K562 (cell line): ENCODE measurements around the gene SENP7. TPM values are rescaled to one million over a fixed set of nuclear protein-coding genes. Genes with fewer than 3 reads are reported as not detected.
"Not testable (repeated sequence)": the region's sequence is repeated elsewhere in the genome, so short reads cannot be mapped to it uniquely, and the experiment has no call there.

Experiments used
- ATAC-seq: fragments of 200-7000 bp; cut with Tn5 transposase; 3 replicates; pipeline ENCODE4 v1.9.1; 2020; ENCODE audit warnings: moderate library complexity
- BruUV-seq: library from RNA; stranded (reverse); fragments of 400-500 nt; replicated peaks from 2 replicates; lab custom pipeline; 2021; lab: Mats Ljungman, UMichigan
- CTCF ChIA-PET: fragments of 300-600 bp; formaldehyde crosslinking; extraction: SDS; loops from one replicate; lab custom pipeline; 2021; ENCODE audit warnings: low intra/inter-chr PET ratio; lab: Yijun Ruan, JAX
- POLR2A ChIA-PET: fragments of 300-600, 350-650 bp; sonication (Branson Sonifier 250); formaldehyde crosslinking; extraction: SDS; loops from one replicate; lab custom pipeline; 2021; ENCODE audit warnings: antibody characterized with exemption, inconsistent platforms; lab: Yijun Ruan, JAX
- DNase-seq, 4 experiments: peaks; one replicate each; pipeline versions ENCODE4 v3.0.0 to v3.0.0-alpha.2; 2011 to 2018; ENCODE audit warnings: low spot score in 3 of 4, mixed read lengths in 3 of 4; ENCODE audit errors: extremely low read depth in 1 of 4
- FAIRE-seq: peaks from 2 replicates; lab custom pipeline; 2011; peaks lifted over from hg19 to GRCh38; lab: Jason Lieb, UNC
- H2AFZ ChIP-seq: 2 replicates; pipeline ENCODE4 v1.6.0; 2011; ENCODE audit warnings: low read depth, low read length, control low read depth, inconsistent platforms
- H3K27ac ChIP-seq: fragments of 200-600 bp; 3 replicates; pipeline ENCODE4 v1.8.0; 2011; ENCODE audit warnings: low read depth, mild to moderate bottlenecking, control low read depth, inconsistent platforms, low read length, moderate library complexity, mixed read lengths; ENCODE audit errors: extremely low read depth
- H3K27me3 ChIP-seq, 2 experiments: fragments of 300-600 bp in 1 of 2; 2 replicates in 1 of 2; 3 replicates in 1 of 2; pipeline versions ENCODE4 v1.6.0 to v1.8.0; 2011; ENCODE audit warnings: inconsistent platforms in 2 of 2, low read length in 2 of 2, mild to moderate bottlenecking in 1 of 2, mixed read lengths in 1 of 2, moderate library complexity in 1 of 2; ENCODE audit not compliant: control insufficient read depth in 2 of 2, insufficient read depth in 2 of 2
- H3K36me3 ChIP-seq: fragments of 300-600 bp; 3 replicates; pipeline ENCODE4 v1.8.0; 2011; ENCODE audit warnings: mild to moderate bottlenecking, low read length, inconsistent platforms; ENCODE audit not compliant: control insufficient read depth, insufficient read depth
- H3K4me1 ChIP-seq, 2 experiments: fragments of 200-600 bp in 1 of 2; replicated peaks in 1 of 2; 2 replicates in 1 of 2; 3 replicates in 1 of 2; pipeline versions ENCODE4 v1.5.1 to v1.8.0; 2011; ENCODE audit warnings: inconsistent platforms in 2 of 2, low read length in 2 of 2, mild to moderate bottlenecking in 1 of 2, mixed read lengths in 1 of 2, moderate library complexity in 1 of 2; ENCODE audit not compliant: control insufficient read depth in 2 of 2, insufficient read depth in 2 of 2
- H3K4me2 ChIP-seq: 2 replicates; pipeline ENCODE4 v1.6.1; 2011; ENCODE audit warnings: low read length, control low read depth, inconsistent platforms, mixed read lengths; ENCODE audit not compliant: insufficient read depth
- H3K4me3 ChIP-seq: fragments of 200-600 bp; sonication (generic), shearing (Covaris generic); 2 replicates; pipeline ENCODE4 v1.5.1; 2016; ENCODE audit warnings: control low read depth, inconsistent platforms
- H3K79me2 ChIP-seq: fragments of 200-600 bp; 3 replicates; pipeline ENCODE4 v1.8.0; 2011; ENCODE audit warnings: low read length, inconsistent platforms; ENCODE audit not compliant: control insufficient read depth, insufficient read depth
- H3K9ac ChIP-seq, 2 experiments: 2 replicates each; pipeline versions ENCODE4 v1.6.0 to v1.6.1; 2011; ENCODE audit warnings: low read depth in 2 of 2, low read length in 2 of 2, control low read depth in 1 of 2, inconsistent platforms in 1 of 2, mild to moderate bottlenecking in 1 of 2, mixed read lengths in 1 of 2; ENCODE audit not compliant: insufficient read depth in 1 of 2
- H3K9me1 ChIP-seq: one replicate; pipeline ENCODE4 v1.6.0; 2011; ENCODE audit warnings: inconsistent platforms, mild to moderate bottlenecking, low read length, moderate library complexity; ENCODE audit not compliant: control insufficient read depth, insufficient read depth
- H3K9me3 ChIP-seq: replicated peaks from 2 replicates; pipeline ENCODE4 v1.5.1; 2011; ENCODE audit warnings: low read depth, low read length, inconsistent platforms; ENCODE audit not compliant: control insufficient read depth, insufficient read depth
- H4K20me1 ChIP-seq: replicated peaks from 2 replicates; pipeline ENCODE4 v1.6.1; 2011; ENCODE audit warnings: low read length, inconsistent platforms, mixed read lengths; ENCODE audit not compliant: control insufficient read depth, insufficient read depth
- ZNF146 ChIP-seq: IDR thresholded peaks from one replicate; pipeline ENCODE4 v1.6.1; 2018; ENCODE audit warnings: missing compliant biosample characterization; ENCODE audit not compliant: unreplicated experiment
- ZNF354B ChIP-seq: fragments of 250-450 bp; sonication (Bioruptor Pico); IDR thresholded peaks from 2 replicates; pipeline ENCODE4 v1.4.0; 2020
- ZNF507 ChIP-seq: conservative IDR thresholded peaks from 2 replicates; pipeline ENCODE4 v1.6.1; 2017; ENCODE audit warnings: missing genetic modification characterization, missing compliant biosample characterization
- WGBS: fragments of 100-300 bp; shearing (Covaris generic); methylation state at CpG from one replicate; pipeline ENCODE4 v1.1.6; 2016; ENCODE audit warnings: low coverage, mixed read lengths; ENCODE audit not compliant: insufficient coverage; ENCODE audit errors: missing lambda C conversion rate; 5-methylcytosine and 5-hydroxymethylcytosine counted together
- in situ Hi-C: fragments of 300-500 bp; cut with MboI; formaldehyde crosslinking; loops from 4 replicates; pipeline ENCODE4 v1.15.0; 2018; ENCODE audit warnings: inconsistent platforms, mixed read lengths
- intact Hi-C: fragments of 100-400 bp; cut with micrococcal nuclease; formaldehyde crosslinking; loops from 2 replicates; pipeline ENCODE4 v1.14.2; 2022
- polyA plus RNA-seq, 8 experiments: library from polyadenylated mRNA; depleted of rRNA in 4 of 8; stranded (reverse) in 5 of 8; unstranded in 3 of 8; fragments of >200 nt; fragmentation: Nextera tagmentation in 2 of 8; fragmentation: Illumina TruSeq in 1 of 8; extraction: Ambion mirVana in 2 of 8; extraction: Trizol in 1 of 8; gene quantifications; 2 replicates each; pipeline versions ENCODE4 v1.2.1 to v1.2.3, GENCODE V29; 2011 to 2014; ENCODE audit warnings: inconsistent platforms in 1 of 8, missing spikeins in 1 of 8
- total RNA-seq, 7 experiments: library from RNA; depleted of rRNA in 6 of 7; stranded (reverse); fragments of >200 nt in 6 of 7; fragmentation: Illumina TruSeq in 2 of 7; extraction: Trizol in 2 of 7; gene quantifications; 2 replicates each; pipeline versions ENCODE4 v1.2.1 to v1.2.3, GENCODE V29; 2011 to 2021; ENCODE audit warnings: low replicate concordance in 1 of 7

SENP7 gene
- total and polyA plus RNA-seq, 9 of the 15 experiments (the other 6 are each of a cell fraction or from before 2014, with no cell fraction given) = 4.1 to 21.9 (median 10.7) TPM

DNA sequence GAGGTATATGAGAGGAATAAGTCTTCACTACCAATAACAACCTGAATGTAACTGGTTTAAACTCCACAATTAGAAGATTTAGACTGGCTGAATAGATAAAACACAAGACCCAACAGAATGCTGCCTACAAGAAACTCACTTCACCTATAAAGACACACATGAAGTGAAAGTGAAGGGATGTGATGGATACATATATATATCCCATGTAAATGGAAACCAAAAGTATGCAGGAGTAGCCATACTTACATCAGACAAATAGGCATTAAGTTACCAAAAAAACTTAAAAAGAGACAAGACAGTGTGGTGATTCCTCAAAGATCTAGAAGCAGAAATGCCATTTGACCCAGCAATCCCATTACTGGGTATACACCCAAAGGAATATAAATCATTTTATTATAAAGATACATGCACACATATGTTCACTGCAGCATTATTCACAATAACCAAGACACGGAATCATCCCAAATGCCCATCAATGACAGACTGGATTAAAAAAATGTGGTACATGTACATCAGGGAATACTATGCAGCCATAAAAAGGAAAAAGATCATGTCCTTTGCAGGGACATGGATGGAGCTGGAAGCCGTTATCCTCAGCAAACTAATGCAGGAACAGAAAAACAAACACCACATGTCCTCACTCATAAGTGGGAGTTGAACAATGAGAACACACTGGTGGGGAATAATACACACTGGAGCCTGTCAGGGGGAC lies 38.0 kb downstream of the SENP7 start:
- ATAC-seq, H3K9ac ChIP-seq, BruUV-seq, H3K9me3 ChIP-seq, in situ Hi-C loops, H3K4me2 ChIP-seq, H3K27me3 ChIP-seq, CTCF ChIA-PET, H3K4me3 ChIP-seq, POLR2A ChIA-PET, FAIRE-seq, intact Hi-C loops, H2AFZ ChIP-seq, H4K20me1 ChIP-seq, H3K36me3 ChIP-seq, H3K9me1 ChIP-seq, H3K27ac ChIP-seq, H3K4me1 ChIP-seq, DNase-seq: not testable (repeated sequence)
- 91% methylated on average over 1 of the region's 2 CpGs for WGBS
- peaks cover 19% of the 10 kb centered on the region for H3K79me2 ChIP-seq
- peak; percentile 67 for TF ChIP-seq ZNF146 (CRISPR knock-in tag)

DNA sequence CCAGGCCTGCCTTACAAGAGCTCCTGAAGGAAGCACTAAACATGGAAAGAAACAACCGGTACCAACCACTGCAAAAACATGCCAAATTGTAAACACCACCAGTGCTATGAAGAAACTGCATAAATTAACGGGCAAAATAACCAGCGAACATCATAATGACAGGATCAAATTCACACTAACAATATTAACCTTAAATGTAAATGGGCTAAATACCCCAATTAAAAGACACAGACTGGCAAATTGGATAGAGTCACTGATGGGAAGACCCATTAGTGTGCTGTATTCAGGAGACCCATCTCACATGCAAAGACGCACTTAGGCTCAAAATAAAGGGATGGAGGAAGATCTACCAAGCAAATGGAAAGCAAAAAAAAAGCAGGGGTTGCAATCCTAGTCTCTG lies 44.3 kb downstream of the SENP7 start:
- in situ Hi-C loops, H3K4me1 ChIP-seq, H3K9me3 ChIP-seq, DNase-seq, BruUV-seq, H3K36me3 ChIP-seq, H3K27ac ChIP-seq, H4K20me1 ChIP-seq, H3K4me2 ChIP-seq, ATAC-seq, H3K9me1 ChIP-seq, intact Hi-C loops, CTCF ChIA-PET, POLR2A ChIA-PET, H2AFZ ChIP-seq, H3K9ac ChIP-seq, H3K4me3 ChIP-seq, FAIRE-seq, H3K27me3 ChIP-seq: not testable (repeated sequence)
- TF ChIP-seq ZNF354B = peak; percentile 84
- TF ChIP-seq ZNF507 (tag) = peak; percentile 95
- 80% methylated on average over 3 of the region's 4 CpGs for WGBS
- peaks cover 28% of the 10 kb centered on the region for H3K79me2 ChIP-seq

DNA sequence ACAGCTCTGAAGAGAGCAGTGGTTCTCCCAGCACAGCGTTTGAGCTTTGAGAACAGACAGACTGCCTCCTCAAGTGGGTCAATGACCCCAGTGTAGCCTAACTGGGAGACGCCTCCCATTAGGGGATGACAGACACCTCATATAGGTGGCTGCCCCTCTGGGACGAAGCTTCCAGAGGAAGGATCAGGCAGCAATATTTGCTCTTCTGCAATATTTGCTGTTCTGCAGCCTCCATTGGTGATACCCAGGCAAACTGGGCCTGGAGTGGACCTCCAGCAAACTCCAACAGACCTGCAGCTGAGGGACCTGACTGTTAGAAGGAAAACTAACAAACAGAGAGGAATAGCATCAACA lies 45.7 kb downstream of the SENP7 start:
- intact Hi-C loops, H3K9me1 ChIP-seq, ATAC-seq, DNase-seq, BruUV-seq, H3K36me3 ChIP-seq, H4K20me1 ChIP-seq, FAIRE-seq, in situ Hi-C loops, H3K27me3 ChIP-seq, H3K9me3 ChIP-seq, H3K4me3 ChIP-seq, H3K4me1 ChIP-seq, CTCF ChIA-PET: not testable (repeated sequence)
- peak overlapping the region; percentile 81; the same call in 1 of the 2 replicates for H3K4me2 ChIP-seq
- WGBS = 44% methylated on average over 3 of the region's 3 CpGs
- H3K27ac ChIP-seq = peak overlapping the region; percentile 79; the same call in 2 of the 3 replicates
- H2AFZ ChIP-seq = peak overlapping the region; percentile 89
- POLR2A ChIA-PET = interaction anchor here (0.6 to 1.4 kb wide), 3 partner anchors 12 to 53 kb away, joined by 3 to 6 read pairs (median 5); no protein-coding TSS in a partner anchor
- peaks cover 31% of the 10 kb centered on the region for H3K79me2 ChIP-seq
- peak overlapping the region in 1 of 2 experiments; percentile 35; a peak in 1 of 4 replicates for H3K9ac ChIP-seq
